Measurements from ENCODE around the gene ABCA5. TPM values are rescaled to one million over a fixed set of nuclear protein-coding genes. Genes with fewer than 3 reads are reported as not detected.

Gene ABCA5
- total RNA-seq, 1 donor from 2014 or later = 7.7 TPM

DNA sequence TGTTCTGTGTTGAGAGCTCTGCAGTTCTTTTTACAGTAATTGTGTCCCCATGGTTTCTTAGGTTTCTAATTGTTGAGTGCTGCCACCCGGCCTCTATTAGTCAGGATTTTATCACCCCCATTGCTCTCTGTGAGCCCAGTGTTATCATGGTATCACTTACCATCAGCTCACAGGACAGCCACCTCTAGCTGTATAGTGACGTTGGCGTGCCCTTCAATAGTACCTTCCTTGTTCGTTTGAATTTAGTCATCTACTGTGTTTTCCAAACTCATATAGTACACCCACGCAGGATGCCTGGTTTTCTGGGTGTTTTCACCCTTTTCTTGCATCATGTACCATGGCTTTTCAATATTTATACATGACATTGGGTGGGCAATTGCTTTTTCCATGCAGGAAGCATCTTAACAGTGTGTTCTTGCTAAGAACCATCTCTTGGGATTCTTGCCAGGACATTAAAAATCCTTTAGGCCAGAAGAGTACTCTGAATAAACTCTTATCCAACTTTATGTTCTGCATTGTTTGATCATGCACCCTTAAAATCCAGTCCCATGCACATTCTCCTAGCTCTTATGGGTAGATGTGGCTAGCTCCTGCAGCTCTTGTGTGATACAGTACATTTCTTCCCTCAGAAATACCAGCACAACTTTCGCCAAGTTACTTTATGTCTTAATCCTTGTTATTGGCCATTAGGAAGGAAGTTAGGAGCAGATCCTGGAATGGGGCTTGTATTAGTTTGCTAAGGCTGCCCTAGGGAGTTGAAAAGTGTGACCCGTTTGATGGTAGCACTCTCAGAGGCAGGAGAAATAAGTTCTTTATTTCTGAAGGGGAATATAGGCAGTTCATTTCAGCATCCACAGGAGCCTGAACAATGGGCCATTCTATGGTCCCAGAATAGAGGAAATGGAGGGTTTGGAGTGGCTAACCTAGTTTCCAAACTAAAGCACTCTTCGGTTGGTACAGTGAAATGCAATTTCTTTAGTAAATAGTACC lies 87.0 kb downstream of the ABCA5 start:
- Mint-ChIP-seq H3K9me3 (ENCODE audit: low read depth) (no peaks in the 10 kb centered on the region), H3K4me3 (ENCODE audit: unreplicated experiment) (no peak overlapping the region), H3K27me3 (ENCODE audit: low read depth) (no peaks in the 10 kb centered on the region), H3K27ac (ENCODE audit: unreplicated experiment) (no peak overlapping the region), H3K4me1 (ENCODE audit: low read depth) (peaks cover 2% of the 10 kb centered on the region), H3K36me3 (ENCODE audit: low read depth) (no peaks in the 10 kb centered on the region)
- TF ChIP-seq, protein P1, sequence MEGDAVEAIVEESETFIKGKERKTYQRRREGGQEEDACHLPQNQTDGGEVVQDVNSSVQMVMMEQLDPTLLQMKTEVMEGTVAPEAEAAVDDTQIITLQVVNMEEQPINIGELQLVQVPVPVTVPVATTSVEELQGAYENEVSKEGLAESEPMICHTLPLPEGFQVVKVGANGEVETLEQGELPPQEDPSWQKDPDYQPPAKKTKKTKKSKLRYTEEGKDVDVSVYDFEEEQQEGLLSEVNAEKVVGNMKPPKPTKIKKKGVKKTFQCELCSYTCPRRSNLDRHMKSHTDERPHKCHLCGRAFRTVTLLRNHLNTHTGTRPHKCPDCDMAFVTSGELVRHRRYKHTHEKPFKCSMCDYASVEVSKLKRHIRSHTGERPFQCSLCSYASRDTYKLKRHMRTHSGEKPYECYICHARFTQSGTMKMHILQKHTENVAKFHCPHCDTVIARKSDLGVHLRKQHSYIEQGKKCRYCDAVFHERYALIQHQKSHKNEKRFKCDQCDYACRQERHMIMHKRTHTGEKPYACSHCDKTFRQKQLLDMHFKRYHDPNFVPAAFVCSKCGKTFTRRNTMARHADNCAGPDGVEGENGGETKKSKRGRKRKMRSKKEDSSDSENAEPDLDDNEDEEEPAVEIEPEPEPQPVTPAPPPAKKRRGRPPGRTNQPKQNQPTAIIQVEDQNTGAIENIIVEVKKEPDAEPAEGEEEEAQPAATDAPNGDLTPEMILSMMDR (IDR thresholded peaks at IDR 0.05) = no peak
- no peak for DNase-seq (ENCODE audit: low spot score)

GRCh38 chr17:69236946-69237345 lies 90.0 kb downstream of the ABCA5 start:
- TF ChIP-seq, protein P1 (IDR thresholded peaks at IDR 0.05) = no peak
- no peak for DNase-seq (ENCODE audit: low spot score)
- no peak overlapping the region for H3K4me3 Mint-ChIP-seq (ENCODE audit: unreplicated experiment)
- no peaks in the 10 kb centered on the region for H3K27me3 Mint-ChIP-seq (ENCODE audit: low read depth)
- no peaks in the 10 kb centered on the region for H3K36me3 Mint-ChIP-seq (ENCODE audit: low read depth)
- H3K27ac Mint-ChIP-seq (ENCODE audit: unreplicated experiment) = no peak overlapping the region
- peaks cover 7% of the 10 kb centered on the region for H3K9me3 Mint-ChIP-seq (ENCODE audit: low read depth)
- H3K4me1 Mint-ChIP-seq (ENCODE audit: low read depth) = peaks cover 2% of the 10 kb centered on the region

DNA sequence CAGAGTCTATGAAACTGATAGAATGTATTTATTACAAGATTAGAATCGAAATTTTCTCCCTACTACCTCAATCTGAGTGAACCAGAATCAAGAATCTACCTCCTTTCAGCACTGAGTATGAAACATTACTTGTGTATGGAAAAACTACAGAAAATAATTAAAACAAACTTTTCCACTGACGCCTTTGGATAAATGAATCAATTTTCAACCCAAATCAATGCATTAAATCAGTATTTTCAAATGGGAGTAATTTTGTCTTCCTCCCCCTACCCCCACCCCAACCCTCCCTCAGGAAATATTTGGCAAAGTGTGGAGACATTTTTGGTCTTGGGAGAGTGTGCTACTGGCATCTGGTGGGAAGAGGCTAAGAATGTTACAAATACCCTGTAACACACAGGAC lies 90.5 kb downstream of the ABCA5 start:
- no peak overlapping the region for H3K4me3 Mint-ChIP-seq (ENCODE audit: unreplicated experiment)
- peaks cover 2% of the 10 kb centered on the region for H3K4me1 Mint-ChIP-seq (ENCODE audit: low read depth)
- DNase-seq (ENCODE audit: low spot score) = no peak
- no peaks in the 10 kb centered on the region for H3K36me3 Mint-ChIP-seq (ENCODE audit: low read depth)
- TF ChIP-seq, protein P1 (IDR thresholded peaks at IDR 0.05) = no peak
- peaks cover 8% of the 10 kb centered on the region for H3K9me3 Mint-ChIP-seq (ENCODE audit: low read depth)
- H3K27ac Mint-ChIP-seq (ENCODE audit: unreplicated experiment) = no peak overlapping the region
- no peaks in the 10 kb centered on the region for H3K27me3 Mint-ChIP-seq (ENCODE audit: low read depth)

GRCh38 chr17:69235338-69236058 lies 91.4 kb downstream of the ABCA5 start:
- no peaks in the 10 kb centered on the region for H3K36me3 Mint-ChIP-seq (ENCODE audit: low read depth)
- peaks cover 2% of the 10 kb centered on the region for H3K4me1 Mint-ChIP-seq (ENCODE audit: low read depth)
- H3K4me3 Mint-ChIP-seq (ENCODE audit: unreplicated experiment) = no peak overlapping the region
- no peaks in the 10 kb centered on the region for H3K27me3 Mint-ChIP-seq (ENCODE audit: low read depth)
- no peak for DNase-seq (ENCODE audit: low spot score)
- TF ChIP-seq, protein P1 (IDR thresholded peaks at IDR 0.05) = peak; percentile 93
- peaks cover 14% of the 10 kb centered on the region for H3K9me3 Mint-ChIP-seq (ENCODE audit: low read depth)
- no peak overlapping the region for H3K27ac Mint-ChIP-seq (ENCODE audit: unreplicated experiment)

GRCh38 chr17:69232650-69233049 lies 94.3 kb downstream of the ABCA5 start:
- Mint-ChIP-seq H3K4me3 (ENCODE audit: unreplicated experiment) (no peak overlapping the region), H3K36me3 (ENCODE audit: low read depth) (no peaks in the 10 kb centered on the region), H3K9me3 (ENCODE audit: low read depth) (peaks cover 14% of the 10 kb centered on the region), H3K27me3 (ENCODE audit: low read depth) (no peaks in the 10 kb centered on the region), H3K27ac (ENCODE audit: unreplicated experiment) (no peak overlapping the region), H3K4me1 (ENCODE audit: low read depth) (peaks cover 2% of the 10 kb centered on the region)
- TF ChIP-seq, protein P1 (IDR thresholded peaks at IDR 0.05) = no peak
- DNase-seq (ENCODE audit: low spot score) = no peak

All from chondrocyte (in vitro differentiated cells).